Lower lobe of right lung (tissue), 2 donors: ENCODE measurements around the gene MZT2B. TPM values are rescaled to one million over a fixed set of nuclear protein-coding genes. Genes with fewer than 3 reads are reported as not detected.
A peak's percentile ranks its signal among the peaks of the same experiment; 100 is the strongest.
"Not testable (repeated sequence)": the region's sequence is repeated elsewhere in the genome, so short reads cannot be mapped to it uniquely, and the experiment has no call there.

Experiments
- ATAC-seq, 2 donors: fragments of 200-7000 bp; cut with Tn5 transposase; one replicate each; pipeline ENCODE4 v1.9.1; 2020 to 2022; ENCODE audit warnings: mild to moderate bottlenecking in 2 of 2, moderate library complexity in 2 of 2
- DNase-seq: peaks from one replicate; pipeline ENCODE4 v3.0.0-alpha.2; 2020
- H3K27ac ChIP-seq: fragments of 200-600 bp; one replicate; pipeline ENCODE4 v1.8.0; 2022
- H3K27me3 ChIP-seq: fragments of 200-600 bp; one replicate; pipeline ENCODE4 v1.8.0; 2022; ENCODE audit warnings: low read depth
- H3K36me3 ChIP-seq: fragments of 200-600 bp; one replicate; pipeline ENCODE4 v1.8.0; 2022; ENCODE audit warnings: mild to moderate bottlenecking
- H3K4me1 ChIP-seq: fragments of 200-600 bp; one replicate; pipeline ENCODE4 v1.8.0; 2022
- H3K4me3 ChIP-seq: fragments of 200-600 bp; one replicate; pipeline ENCODE4 v1.8.0; 2022; ENCODE audit warnings: mild to moderate bottlenecking
- H3K9me3 ChIP-seq: fragments of 200-600 bp; one replicate; pipeline ENCODE4 v1.8.0; 2022
- intact Hi-C: fragments of 100-400 bp; cut with DNase I; formaldehyde crosslinking; loops from one replicate; pipeline ENCODE4 v1.11.0; 2022
- total RNA-seq: library from RNA; stranded (reverse); fragmentation: NEBNext Ultra II Directional; extraction: Animal tissue kit (Norgen Biotek cat#: 25700); gene quantifications from one replicate; pipeline ENCODE4 v1.2.1, GENCODE V29; 2021
- TF ChIP-seq, protein P1 (sequence below): fragments of 200-600 bp; IDR thresholded peaks from one replicate; pipeline ENCODE4 v1.8.0; 2022; ENCODE audit warnings: antibody characterized with exemption, mild to moderate bottlenecking
- donor health status: DM: no; HTN: yes; CAD: no; lungs with severe emphysema.

MZT2B gene
- total RNA-seq, 1 donor from 2014 or later, result 125 TPM

DNA sequence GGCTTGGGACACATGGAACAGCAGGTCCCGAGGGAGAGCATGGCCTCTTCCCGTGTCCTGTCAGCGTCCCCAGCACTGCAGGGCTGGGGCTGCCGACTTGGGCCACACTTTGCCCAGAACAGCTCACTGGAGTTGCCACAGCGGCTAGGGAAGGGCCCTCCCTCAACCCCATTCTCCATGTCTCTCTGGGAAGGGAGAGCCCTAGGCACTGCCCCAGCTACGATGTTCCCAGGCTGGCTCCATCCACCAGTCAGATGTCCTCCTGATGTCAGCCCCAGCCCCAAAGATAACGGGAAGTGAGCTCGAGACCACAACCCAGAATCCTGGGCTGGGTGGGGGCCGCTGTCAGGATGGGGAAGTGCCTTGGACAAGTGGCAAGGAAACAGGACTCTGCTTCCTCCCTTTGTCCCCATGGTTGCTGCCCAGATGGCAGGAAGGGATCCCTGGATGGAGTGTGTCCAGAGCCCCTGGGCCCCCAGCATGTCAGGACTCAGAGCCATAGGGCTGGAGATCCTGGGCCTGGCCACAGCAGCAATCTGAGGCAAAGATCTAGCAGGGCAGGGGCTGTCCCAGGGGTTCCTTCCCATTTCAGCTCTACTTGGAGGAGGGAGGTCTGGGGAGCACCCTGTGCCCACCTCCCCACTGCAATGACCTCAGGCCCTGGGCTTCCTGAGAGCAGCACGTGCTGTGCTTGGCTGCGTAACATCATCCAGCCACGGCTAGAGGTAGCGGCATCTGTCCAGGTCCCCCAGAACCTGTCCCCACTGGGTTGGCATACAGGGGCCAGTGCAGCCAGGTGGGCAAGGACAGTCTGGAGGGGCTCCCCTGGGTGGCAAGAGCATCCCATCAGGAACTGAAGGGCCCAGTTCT is 39.4 kb upstream of the MZT2B start:
- H3K4me1 ChIP-seq, ATAC-seq, DNase-seq, H3K27me3 ChIP-seq, intact Hi-C loops, H3K36me3 ChIP-seq, H3K27ac ChIP-seq, H3K9me3 ChIP-seq, H3K4me3 ChIP-seq: not testable (repeated sequence)

DNA sequence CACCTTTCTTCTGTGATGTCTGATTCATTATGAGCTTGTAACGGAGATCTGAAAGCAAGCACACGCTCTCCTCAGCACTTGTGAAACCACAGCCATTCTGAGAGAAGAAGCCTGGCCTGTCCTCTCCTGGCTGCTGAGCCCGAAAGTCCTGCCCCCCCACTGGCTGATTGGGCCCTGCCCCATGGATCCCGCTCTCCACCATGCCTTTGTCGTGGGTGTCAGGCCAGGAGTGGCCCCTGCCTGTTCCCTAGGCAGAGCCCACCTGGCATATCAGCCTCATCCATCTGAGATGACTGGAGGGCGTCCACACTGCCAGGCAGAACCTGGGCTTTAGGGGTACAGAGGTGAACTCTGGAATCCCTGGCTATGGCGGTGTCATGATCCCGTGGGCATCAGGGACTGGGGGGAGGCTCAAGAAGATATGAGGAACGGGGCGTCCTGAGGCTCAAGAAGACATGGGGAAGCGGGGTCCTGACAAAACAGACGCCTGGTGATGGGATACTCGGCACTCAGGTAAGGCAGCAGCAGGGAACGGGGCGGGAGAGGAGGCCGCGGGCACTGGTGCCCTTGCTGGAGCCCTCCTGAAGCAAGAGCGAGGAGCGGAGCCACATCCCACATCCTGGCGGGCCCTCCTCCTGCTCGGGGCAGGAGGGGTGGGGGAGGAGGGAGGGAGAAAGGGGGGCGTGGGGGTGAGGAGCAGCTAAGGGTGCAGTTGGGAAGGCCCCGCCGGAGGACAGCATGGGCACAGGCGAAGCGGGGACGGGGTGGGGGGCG is 38.6 kb upstream of the MZT2B start:
- H3K27me3 ChIP-seq, H3K27ac ChIP-seq, H3K36me3 ChIP-seq, intact Hi-C loops, H3K4me1 ChIP-seq, DNase-seq, H3K9me3 ChIP-seq, ATAC-seq: not testable (repeated sequence)
- peak overlapping the region; percentile 36 for H3K4me3 ChIP-seq

DNA sequence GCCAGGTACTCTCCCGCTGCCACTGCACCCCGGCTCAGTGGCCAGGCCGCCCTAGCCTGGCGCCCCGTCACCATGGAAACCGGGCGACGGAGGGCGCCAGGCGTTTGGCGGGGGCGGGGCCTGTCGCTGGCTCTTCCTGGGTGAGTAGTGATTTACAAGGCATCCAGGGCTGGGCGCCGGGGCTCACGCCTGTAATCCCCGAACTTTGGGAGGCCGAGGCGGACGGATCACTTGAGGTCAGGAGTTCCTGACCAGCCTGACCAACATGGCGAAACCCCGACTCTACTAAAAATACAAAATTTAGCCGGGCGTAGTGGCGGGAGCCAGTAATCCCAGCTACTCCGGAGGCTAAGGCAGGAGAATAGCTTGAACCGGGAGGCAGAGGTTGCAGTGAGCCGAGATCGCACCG is 37.1 kb upstream of the MZT2B start, which contains the start of gene CCDC74B:
TSS of gene CCDC74B (minus strand) at position 107 of the 409 bp plus-strand sequence. CDS start 116 bp downstream, outside the sequence.
- H3K27me3 ChIP-seq, result not testable (repeated sequence)
- peak; percentile 59 for DNase-seq

DNA sequence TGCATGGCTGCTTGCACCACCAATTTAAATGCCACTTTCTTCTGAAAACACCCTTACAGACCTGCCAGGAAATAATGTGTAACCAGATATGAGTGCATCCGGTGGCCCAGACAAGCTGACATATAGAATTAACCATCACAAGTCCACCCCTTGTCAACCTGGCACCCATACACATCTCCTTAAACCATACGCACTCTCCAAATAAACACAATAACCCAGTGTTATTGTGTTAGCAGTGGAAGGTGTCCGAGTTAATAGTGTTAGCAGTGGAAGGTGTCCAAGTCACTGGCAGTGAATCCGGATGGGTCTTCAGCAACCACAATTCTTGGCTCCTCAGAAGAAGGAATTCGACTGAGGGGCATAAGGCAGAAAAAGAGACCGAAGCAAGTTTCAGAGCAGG is 33.5 kb upstream of the MZT2B start:
- peaks cover 18% of the 10 kb centered on the region for H3K36me3 ChIP-seq
- intact Hi-C loops, H3K27me3 ChIP-seq, H3K9me3 ChIP-seq, H3K4me3 ChIP-seq, DNase-seq, ATAC-seq, H3K4me1 ChIP-seq, H3K27ac ChIP-seq: not testable (repeated sequence)

More for the DNA sequence above, 37.1 kb upstream of the MZT2B start, which contains the start of gene CCDC74B:
- H3K4me3 ChIP-seq, result peak within 1 kb of the TSS; percentile 36
- H3K27ac ChIP-seq, intact Hi-C loops, H3K4me1 ChIP-seq, H3K36me3 ChIP-seq, H3K9me3 ChIP-seq: not testable (repeated sequence)
- peak; percentile 79 to 87 for ATAC-seq

DNA sequence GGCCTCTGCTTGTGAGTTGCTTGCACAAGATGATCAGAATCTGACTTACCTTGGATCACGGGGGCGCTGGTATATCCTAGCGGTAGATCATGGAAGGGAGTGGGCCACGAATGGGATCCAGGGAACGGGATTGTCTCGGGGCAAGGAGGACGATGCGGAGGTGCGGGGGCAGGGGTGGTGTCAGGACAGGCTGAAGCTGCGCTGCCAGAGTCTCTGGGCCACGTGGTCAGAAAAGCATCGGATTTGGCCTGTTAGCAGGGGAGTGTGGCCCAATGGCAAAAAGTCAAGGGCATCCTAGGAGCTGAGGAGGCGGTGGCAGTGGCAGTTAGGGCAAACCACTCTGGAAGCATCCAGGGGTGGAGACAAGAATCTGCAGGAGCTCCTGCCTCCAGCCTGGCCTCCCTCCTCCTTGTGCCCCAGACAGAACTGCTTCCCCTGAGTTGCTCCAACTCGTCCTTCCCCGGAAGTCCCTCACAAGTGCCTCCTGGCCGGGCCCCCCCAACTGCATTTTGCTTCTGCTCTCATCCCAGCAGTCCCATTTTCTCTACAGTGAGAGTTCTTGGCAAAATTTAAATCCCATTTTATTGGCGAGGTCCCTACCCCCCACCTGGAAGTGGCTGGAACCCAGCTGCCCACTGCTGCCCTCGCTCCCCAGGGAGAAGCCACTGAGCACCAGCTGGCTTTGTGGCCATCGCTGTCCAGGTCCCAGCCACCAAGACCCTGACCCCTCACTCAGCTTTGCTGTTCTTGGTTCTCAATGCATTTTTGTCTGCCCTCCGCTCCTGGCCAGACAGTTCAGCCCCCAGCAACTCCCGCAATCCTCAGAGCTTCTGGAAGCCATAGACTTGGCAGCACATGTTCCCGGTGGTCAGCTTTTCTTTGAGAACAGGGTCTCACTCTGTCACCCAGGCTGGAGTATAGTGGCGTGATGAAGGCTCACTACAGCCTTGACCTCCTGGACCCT is 31.6 kb upstream of the MZT2B start:
- no peaks in the 10 kb centered on the region for H3K9me3 ChIP-seq
- no peak for ATAC-seq
- H3K4me3 ChIP-seq, result no peak overlapping the region
- H3K36me3 ChIP-seq, result peaks cover 36% of the 10 kb centered on the region
- intact Hi-C loops, result no loop called here
- DNase-seq, result no peak
- H3K27ac ChIP-seq, result no peak overlapping the region
- H3K27me3 ChIP-seq, result peaks cover 3% of the 10 kb centered on the region
- TF ChIP-seq, protein P1, sequence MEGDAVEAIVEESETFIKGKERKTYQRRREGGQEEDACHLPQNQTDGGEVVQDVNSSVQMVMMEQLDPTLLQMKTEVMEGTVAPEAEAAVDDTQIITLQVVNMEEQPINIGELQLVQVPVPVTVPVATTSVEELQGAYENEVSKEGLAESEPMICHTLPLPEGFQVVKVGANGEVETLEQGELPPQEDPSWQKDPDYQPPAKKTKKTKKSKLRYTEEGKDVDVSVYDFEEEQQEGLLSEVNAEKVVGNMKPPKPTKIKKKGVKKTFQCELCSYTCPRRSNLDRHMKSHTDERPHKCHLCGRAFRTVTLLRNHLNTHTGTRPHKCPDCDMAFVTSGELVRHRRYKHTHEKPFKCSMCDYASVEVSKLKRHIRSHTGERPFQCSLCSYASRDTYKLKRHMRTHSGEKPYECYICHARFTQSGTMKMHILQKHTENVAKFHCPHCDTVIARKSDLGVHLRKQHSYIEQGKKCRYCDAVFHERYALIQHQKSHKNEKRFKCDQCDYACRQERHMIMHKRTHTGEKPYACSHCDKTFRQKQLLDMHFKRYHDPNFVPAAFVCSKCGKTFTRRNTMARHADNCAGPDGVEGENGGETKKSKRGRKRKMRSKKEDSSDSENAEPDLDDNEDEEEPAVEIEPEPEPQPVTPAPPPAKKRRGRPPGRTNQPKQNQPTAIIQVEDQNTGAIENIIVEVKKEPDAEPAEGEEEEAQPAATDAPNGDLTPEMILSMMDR, result no peak
- no peaks in the 10 kb centered on the region for H3K4me1 ChIP-seq

DNA sequence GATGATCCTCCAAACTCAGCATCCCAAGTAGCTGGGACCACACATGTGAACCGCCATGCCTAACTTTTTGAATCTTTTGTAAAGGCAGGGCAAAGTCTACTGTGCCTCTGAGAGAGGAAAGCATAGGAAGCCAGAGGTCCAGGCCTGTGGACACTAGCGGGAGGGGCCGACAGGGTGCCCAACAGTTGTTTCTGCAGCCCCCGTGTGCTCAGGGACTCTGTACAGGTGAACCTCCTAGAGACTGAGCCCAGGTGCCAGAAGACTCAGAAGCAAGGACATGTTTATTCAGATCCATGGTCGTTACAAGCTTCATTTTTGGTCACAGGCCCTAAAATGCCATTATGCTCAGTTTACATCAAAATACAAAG is 30.9 kb upstream of the MZT2B start:
- H3K4me3 ChIP-seq, H3K9me3 ChIP-seq, ATAC-seq, H3K27me3 ChIP-seq, H3K27ac ChIP-seq, DNase-seq, intact Hi-C loops, H3K4me1 ChIP-seq: not testable (repeated sequence)
- H3K36me3 ChIP-seq, result peaks cover 38% of the 10 kb centered on the region

DNA sequence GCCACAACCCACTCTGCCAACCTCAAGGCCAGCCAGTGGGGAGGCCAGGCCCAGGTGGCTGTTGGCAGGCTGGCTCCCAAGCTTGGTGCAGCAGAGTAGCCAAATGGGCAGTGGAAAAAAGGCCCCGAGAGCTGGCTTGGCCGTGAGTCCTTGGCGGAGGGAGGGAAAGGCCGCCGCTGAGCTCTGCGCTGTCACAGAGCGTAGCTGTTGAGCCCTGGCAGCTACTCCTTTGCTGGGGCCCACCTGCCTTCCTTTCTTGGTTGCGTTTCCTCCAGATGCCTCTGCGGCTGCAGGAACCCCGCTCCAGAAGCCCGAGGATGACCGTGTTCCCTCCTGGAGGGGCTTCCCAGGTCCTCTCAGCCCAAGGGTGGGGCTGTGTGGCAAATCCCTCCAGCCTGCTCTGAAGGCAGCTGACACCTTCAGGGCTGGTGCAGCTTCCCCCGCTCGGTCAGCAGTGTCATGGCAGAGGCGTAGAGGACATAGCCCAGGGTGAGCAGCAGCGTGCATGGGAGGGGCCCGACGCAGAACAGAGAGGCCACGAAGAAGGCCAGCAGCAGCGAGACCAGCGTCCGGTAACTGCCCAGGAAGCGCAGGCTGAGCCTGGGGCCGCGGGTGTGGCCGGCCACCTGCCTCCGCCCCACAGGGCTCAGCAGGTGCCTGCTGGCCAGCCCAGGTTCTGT is 29.8 kb upstream of the MZT2B start:
- H3K27me3 ChIP-seq, DNase-seq, H3K27ac ChIP-seq, intact Hi-C loops, H3K9me3 ChIP-seq, H3K4me3 ChIP-seq, H3K4me1 ChIP-seq, ATAC-seq: not testable (repeated sequence)
- H3K36me3 ChIP-seq, result peaks cover 39% of the 10 kb centered on the region
